ENCODE results near the gene RCAN1. TPM values are rescaled to one million over a fixed set of nuclear protein-coding genes. Genes with fewer than 3 reads are reported as not detected.

The RCAN1 gene
- total RNA-seq (2014; rRNA removed; shearing (Covaris generic)): 14.4 and 21.6 TPM in 2 replicates

DNA sequence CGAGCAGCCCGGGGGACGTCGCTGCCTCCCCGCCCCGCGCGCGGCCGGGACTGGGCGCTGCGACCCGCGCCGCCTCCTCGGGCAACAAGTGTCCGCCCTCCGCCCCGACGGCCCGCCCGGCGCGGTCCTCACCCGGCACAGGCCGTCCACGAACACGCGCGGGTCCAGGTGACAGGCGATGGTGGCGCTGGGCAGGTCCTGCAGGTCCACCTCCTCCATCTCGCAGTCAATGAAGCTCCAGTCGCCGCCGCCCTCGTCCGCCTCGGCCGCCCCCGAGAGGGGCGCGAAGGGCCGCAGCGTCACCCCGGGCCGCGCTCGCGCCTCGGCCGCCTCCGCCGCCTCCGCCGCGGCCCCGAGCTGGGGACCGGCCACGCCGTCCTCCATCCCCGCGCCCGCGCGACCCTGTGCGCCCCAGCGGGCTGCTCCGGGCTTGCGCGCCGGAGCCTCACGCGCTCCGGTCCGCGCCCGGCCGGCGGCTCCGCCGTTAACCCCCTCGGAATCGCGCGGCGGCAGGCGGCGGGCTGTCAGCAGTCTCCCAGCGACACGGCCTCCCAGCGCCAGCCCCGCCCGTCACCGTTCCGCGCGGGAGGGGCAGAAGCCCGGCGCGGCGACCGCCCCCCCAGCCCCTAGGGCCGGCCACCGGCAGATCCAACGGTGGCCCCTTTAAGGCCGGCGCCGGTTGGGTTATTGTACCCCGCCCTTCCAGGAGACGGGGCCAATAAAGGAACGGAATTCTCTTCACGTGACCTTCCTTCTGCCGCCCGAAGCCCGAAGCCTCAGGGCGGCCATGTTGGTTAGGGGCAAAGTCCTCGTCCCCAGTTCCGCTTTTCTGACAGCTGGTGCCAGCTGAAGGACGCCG, at the start of gene RCAN1:
Gene RCAN1, minus strand, starts transcription at position 486 of the 859 bp plus-strand sequence. Its CDS starts 102 bp downstream, at position 384.
- in situ Hi-C loops (cut with HindIII; ENCODE audit: low sequenced_read_pairs): no loop called here
- DNase-seq (ENCODE audit: low spot score): peak; percentile 98

- in situ Hi-C loops (cut with HindIII; ENCODE audit: low sequenced_read_pairs): no loop called here
- DNase-seq (ENCODE audit: low spot score): no peak
Measured at GRCh38 chr21:34661848-34662247, 46.9 kb upstream of the RCAN1 start.

GRCh38 chr21:34653522-34653921, 38.6 kb upstream of the RCAN1 start:
- in situ Hi-C loops (cut with HindIII; ENCODE audit: low sequenced_read_pairs): no loop called here
- DNase-seq (ENCODE audit: low spot score): no peak

- in situ Hi-C loops (cut with HindIII; ENCODE audit: low sequenced_read_pairs): no loop called here
- no peak for DNase-seq (ENCODE audit: low spot score)
Measured at GRCh38 chr21:34651642-34652041, 36.7 kb upstream of the RCAN1 start.

DNA sequence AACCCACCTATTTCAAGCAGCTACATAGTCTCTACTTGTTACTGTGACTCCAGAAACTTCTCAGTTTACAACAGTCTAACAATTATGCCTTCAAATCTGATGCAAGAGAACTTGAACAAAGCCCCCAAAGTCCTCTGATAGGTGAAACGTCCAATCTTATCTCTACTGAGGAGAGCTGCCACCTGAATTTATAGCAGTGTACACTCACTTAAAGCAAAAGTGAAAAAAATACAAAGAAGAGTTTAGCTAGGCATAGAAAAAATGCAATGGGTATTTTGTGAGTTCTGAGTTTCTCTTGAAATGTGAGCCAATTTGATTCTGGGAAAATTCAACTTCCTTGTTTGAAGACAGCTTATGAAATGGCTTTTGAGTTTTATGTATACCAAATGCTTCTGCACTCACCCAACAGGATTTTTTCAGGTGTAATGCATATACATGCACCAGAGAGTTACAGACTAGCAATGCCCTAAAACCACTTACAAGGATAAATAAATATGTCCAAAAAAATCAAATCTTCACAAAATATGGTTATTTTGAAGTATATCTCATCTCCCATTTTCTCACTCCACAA, 36.0 kb upstream of the RCAN1 start:
- in situ Hi-C loops (cut with HindIII; ENCODE audit: low sequenced_read_pairs): no loop called here
- DNase-seq (ENCODE audit: low spot score): no peak

DNA sequence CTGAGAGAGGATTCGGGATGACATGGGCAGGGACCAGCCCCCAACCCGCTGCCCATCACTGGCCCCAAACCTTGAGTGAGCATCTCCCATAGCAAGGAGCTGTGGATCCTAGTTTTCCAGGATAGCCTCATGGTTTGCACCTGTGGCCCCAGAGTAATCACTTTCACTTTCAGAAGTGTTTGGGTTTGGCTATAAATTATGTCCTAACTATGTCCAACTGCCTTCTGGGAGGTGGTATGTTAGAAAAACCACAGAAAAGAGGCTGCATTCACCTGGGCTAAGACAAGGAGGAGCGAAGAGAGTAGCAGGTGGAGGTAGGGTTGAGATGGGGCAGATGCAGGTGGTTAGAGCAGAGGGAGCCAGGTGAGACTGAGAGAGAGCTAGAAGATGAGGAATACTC, 34.5 kb upstream of the RCAN1 start:
- DNase-seq (ENCODE audit: low spot score): no peak
- in situ Hi-C loops (cut with HindIII; ENCODE audit: low sequenced_read_pairs): no loop called here

DNA sequence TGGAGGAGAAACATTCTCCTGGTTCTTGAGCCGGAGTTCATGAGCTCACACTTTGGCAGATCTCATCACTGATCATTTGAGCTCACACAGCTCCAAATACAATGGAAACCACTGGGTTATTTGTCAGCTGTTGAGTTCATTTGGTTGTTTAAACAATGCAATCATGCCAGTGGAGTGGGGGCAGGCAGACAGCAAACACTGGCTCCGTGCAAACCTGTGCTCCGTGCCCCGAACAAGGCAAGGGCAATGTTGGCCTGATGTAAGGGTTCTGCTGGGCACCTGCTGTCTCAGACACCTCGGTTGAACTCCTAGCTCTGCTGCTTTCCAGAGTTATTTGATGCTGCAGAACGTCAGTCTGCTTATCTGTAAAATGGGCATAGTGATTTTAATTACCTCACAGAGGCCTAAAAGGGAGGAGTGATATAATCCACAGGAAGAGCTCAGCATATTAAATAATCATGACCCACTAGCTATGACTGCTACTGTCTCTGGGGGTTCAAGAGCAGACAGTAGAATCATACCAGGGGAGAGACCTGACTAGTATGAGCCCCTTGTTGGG, 33.9 kb upstream of the RCAN1 start:
- in situ Hi-C loops (cut with HindIII; ENCODE audit: low sequenced_read_pairs): no loop called here
- DNase-seq (ENCODE audit: low spot score): no peak

GRCh38 chr21:34647555-34647954, 32.6 kb upstream of the RCAN1 start:
- in situ Hi-C loops (cut with HindIII; ENCODE audit: low sequenced_read_pairs): no loop called here
- DNase-seq (ENCODE audit: low spot score): no peak

DNA sequence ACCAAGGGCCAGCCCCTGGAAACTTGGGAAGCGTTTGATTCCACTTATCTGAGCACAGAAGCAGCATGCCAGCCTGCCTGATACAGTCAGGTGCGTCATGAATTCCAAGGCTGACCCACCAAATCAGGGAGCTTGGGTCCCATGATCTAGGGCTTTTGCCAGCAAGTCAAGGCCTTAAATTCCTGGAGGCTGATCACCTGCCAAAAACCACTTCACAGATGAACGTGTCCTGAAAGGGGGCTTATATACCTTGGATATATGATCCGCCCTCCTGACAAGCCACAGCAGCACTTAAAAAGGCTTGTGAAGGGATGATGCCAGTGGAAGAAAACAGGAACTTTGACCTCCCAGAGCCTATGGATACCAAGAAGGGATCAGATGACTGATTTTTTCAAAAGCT, 29.9 kb upstream of the RCAN1 start:
- no peak for DNase-seq (ENCODE audit: low spot score)
- in situ Hi-C loops (cut with HindIII; ENCODE audit: low sequenced_read_pairs): no loop called here

GRCh38 chr21:34642211-34643075, 27.5 kb upstream of the RCAN1 start:
- DNase-seq (ENCODE audit: low spot score): no peak
- in situ Hi-C loops (cut with HindIII; ENCODE audit: low sequenced_read_pairs): no loop called here

- in situ Hi-C loops (cut with HindIII; ENCODE audit: low sequenced_read_pairs): no loop called here
- DNase-seq (ENCODE audit: low spot score): no peak
Measured at GRCh38 chr21:34640858-34641257, 25.9 kb upstream of the RCAN1 start.

DNA sequence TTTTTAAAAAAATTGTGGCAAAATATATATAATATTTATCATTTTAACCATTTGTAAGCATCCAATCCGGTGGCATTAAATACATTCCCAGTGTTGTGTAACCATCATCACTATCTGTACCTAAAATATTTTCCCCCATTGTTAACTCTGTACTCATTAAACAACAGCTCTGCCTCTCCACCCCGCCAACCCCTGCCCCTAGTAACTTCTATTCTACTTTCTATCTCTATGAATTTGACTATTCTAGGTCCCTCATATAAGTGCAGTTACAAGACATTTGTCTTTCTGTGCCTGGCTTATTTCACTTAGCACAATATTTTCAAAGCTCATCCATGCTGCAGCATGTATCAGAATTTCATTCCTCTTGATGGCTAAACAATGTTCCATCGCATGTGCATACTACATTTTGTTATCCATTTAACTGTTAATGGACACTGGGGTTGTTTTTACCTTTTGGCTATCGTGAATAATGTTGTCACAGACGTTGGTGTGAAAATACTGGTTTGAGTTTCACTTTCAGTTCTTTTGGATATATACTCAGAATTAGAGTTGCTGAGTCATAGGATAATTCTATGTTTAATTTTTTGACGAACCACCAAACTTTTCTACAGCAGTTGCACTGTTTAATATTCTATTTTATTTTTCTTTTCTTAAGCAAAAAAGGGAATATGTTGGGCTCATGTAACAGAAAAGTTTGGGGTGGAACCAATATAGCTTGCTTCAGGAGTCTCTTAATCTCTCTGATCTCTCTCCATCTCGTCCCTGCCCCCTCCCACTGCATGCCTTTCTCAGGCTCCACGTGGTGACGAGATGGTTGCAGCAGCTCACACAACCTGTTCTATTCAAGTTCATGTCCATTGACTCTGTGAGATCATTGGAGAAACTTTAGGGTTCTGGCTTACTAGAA, 25.2 kb upstream of the RCAN1 start:
- no peak for DNase-seq (ENCODE audit: low spot score)
- in situ Hi-C loops (cut with HindIII; ENCODE audit: low sequenced_read_pairs): no loop called here

DNA sequence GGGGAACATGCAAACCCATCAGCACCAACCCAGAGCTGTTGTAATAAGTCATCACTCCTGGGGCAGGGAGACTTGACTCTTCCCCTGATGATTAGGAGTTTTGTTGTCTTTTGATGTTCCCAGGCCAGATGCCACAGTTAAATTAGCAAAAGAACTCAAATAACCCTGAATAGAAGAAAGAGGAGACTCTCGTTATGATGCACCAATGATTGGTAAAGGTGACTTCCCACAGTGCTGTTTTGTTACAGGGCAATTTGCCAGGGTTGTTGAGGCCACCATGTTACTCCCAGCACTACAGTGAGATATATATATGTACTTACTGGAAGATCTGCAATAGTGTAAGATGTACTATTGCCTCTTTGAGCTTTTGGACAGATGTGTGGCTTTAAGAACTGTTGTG, 24.3 kb upstream of the RCAN1 start:
- DNase-seq (ENCODE audit: low spot score): no peak
- in situ Hi-C loops (cut with HindIII; ENCODE audit: low sequenced_read_pairs): no loop called here

DNA sequence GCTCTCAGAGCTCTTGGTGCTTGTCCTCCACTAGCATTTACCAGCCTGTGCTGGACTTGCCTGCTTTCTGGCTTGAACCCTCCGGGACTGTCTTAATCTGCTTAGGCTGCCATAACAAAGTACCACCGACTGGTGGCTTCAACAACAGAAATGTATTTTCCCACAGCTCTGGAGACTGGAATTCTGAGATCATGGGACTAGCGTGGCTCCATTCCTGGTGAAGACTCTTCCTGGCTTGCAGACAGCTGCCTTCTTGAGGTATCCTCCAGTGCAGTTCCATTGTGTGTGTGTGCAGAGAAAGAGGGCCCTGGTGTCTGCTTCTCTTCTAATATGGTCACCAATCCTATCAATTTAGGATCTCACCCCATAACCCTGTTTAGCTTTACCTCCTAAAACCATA, 22.0 kb upstream of the RCAN1 start:
- no peak for DNase-seq (ENCODE audit: low spot score)
- in situ Hi-C loops (cut with HindIII; ENCODE audit: low sequenced_read_pairs): no loop called here

DNA sequence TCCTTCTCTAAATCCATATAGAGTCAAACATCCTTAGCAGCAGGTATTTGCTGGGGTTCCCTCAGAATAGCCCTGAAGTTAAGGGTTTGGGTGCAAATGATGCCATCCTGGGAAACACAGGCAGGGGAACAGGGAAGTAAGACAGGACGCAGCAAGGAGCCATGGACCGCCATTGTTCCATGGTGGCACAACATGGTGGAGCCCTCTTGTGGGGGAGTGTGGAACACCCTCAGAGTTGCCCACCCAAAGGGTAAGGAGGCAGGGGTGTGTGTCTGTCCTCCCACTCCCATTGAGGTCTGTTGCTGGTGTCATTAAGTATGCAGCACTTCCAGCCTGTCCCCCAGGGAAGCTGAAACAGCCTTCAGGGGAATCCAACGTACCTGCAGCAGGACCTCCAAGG, 20.4 kb upstream of the RCAN1 start:
- DNase-seq (ENCODE audit: low spot score): no peak
- in situ Hi-C loops (cut with HindIII; ENCODE audit: low sequenced_read_pairs): no loop called here

GRCh38 chr21:34632498-34632897, 17.6 kb upstream of the RCAN1 start:
- in situ Hi-C loops (cut with HindIII; ENCODE audit: low sequenced_read_pairs): no loop called here
- no peak for DNase-seq (ENCODE audit: low spot score)

- in situ Hi-C loops (cut with HindIII; ENCODE audit: low sequenced_read_pairs): no loop called here
- DNase-seq (ENCODE audit: low spot score): peak; percentile 72
Measured at GRCh38 chr21:34630536-34631143, 15.7 kb upstream of the RCAN1 start.

DNA sequence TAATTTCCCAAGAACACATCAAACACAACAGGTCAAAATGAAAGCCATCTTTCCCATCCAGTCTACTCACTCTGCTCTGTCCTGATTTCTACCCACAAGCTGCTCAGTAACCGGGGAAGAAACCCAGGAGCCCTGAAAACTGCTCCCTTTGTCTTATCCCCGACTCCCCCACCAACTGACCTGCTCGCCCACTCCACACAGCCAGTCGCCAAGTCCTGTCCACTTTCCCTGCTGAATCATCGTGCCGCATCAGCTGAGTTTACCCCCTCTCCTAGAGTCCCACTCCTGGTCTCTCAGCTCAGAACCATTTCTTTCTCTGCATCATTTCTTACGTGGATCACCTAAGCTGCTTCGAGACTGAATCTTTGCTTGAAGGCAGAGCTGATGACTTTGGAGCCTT, 11.2 kb upstream of the RCAN1 start:
- in situ Hi-C loops (cut with HindIII; ENCODE audit: low sequenced_read_pairs): no loop called here
- no peak for DNase-seq (ENCODE audit: low spot score)
